Mesenchymal stem cell (in vitro differentiated cells and primary cell): ENCODE results near the gene RAB36.

Experiments used
- DNase-seq: peaks from one replicate; pipeline ENCODE4 v3.0.0-alpha.2; 2013
- H2AFZ ChIP-seq: one replicate; pipeline ENCODE4 v1.6.1; 2013; ENCODE audit warnings: low read depth, mild to moderate bottlenecking, control low read depth, inconsistent platforms, low read length, moderate library complexity
- H2AK5ac ChIP-seq: 2 replicates; pipeline ENCODE4 v1.6.1; 2013; ENCODE audit warnings: low read length, moderate library complexity, mild to moderate bottlenecking, inconsistent platforms; ENCODE audit not compliant: severe bottlenecking
- H2BK120ac ChIP-seq: one replicate; pipeline ENCODE4 v1.6.1; 2013; ENCODE audit warnings: low read depth, mild to moderate bottlenecking, inconsistent platforms, low read length, moderate library complexity
- H2BK12ac ChIP-seq, 2 experiments: one replicate each; pipeline ENCODE4 v1.6.1; 2013; ENCODE audit warnings: inconsistent platforms in 2 of 2, low read length in 2 of 2, mild to moderate bottlenecking in 2 of 2, moderate library complexity in 2 of 2, control low read depth in 1 of 2
- H2BK15ac ChIP-seq: one replicate; pipeline ENCODE4 v1.6.1; 2013; ENCODE audit warnings: mild to moderate bottlenecking, low read depth, inconsistent platforms; ENCODE audit not compliant: poor library complexity, severe bottlenecking
- H2BK5ac ChIP-seq: 2 replicates; pipeline ENCODE4 v1.6.1; 2013; ENCODE audit warnings: low read depth, mild to moderate bottlenecking, low read length, control low read depth, inconsistent platforms; ENCODE audit not compliant: poor library complexity, severe bottlenecking
- H3K14ac ChIP-seq, 2 experiments: one replicate each; pipeline ENCODE4 v1.6.1; 2013; ENCODE audit warnings: inconsistent platforms in 2 of 2, low read length in 2 of 2, control low read depth in 1 of 2, mild to moderate bottlenecking in 1 of 2, moderate library complexity in 1 of 2
- H3K18ac ChIP-seq, 2 experiments: one replicate each; pipeline ENCODE4 v1.6.1; 2013; ENCODE audit warnings: inconsistent platforms in 2 of 2, low read length in 2 of 2, control low read depth in 1 of 2, low read depth in 1 of 2, mild to moderate bottlenecking in 1 of 2
- H3K23ac ChIP-seq, 2 experiments: one replicate each; pipeline ENCODE4 v1.6.1; 2013; ENCODE audit warnings: inconsistent platforms in 2 of 2, low read length in 2 of 2, mild to moderate bottlenecking in 2 of 2, moderate library complexity in 2 of 2, control low read depth in 1 of 2
- H3K27ac ChIP-seq: 2 replicates; pipeline ENCODE4 v1.5.1; 2013; ENCODE audit warnings: mild to moderate bottlenecking, moderate library complexity, low read length, control low read depth, inconsistent platforms; ENCODE audit not compliant: poor library complexity, severe bottlenecking
- H3K27me3 ChIP-seq, 2 experiments: 2 replicates each; pipeline versions ENCODE4 v1.6.1 to v1.7.0; 2013; ENCODE audit warnings: low read length in 2 of 2, mild to moderate bottlenecking in 2 of 2, moderate library complexity in 2 of 2, control low read depth in 1 of 2, inconsistent platforms in 1 of 2; ENCODE audit not compliant: control insufficient read depth in 1 of 2, insufficient read depth in 1 of 2
- H3K36me3 ChIP-seq, 2 experiments: 2 replicates each; pipeline versions ENCODE4 v1.6.1 to v1.7.0; 2013; ENCODE audit warnings: low read length in 2 of 2, control low read depth in 1 of 2, inconsistent platforms in 1 of 2, low read depth in 1 of 2, mild to moderate bottlenecking in 1 of 2; ENCODE audit not compliant: insufficient read depth in 2 of 2, control insufficient read depth in 1 of 2
- H3K4ac ChIP-seq, 2 experiments: one replicate each; pipeline ENCODE4 v1.6.1; 2013; ENCODE audit warnings: inconsistent platforms in 2 of 2, low read length in 2 of 2, mild to moderate bottlenecking in 2 of 2, moderate library complexity in 2 of 2, control low read depth in 1 of 2, low read depth in 1 of 2
- H3K4me1 ChIP-seq: 2 replicates; pipeline ENCODE4 v1.6.1; 2013; ENCODE audit warnings: low read depth, low read length, control low read depth; ENCODE audit not compliant: control insufficient read depth, insufficient read depth
- H3K4me2 ChIP-seq: 2 replicates; pipeline ENCODE4 v1.6.1; 2013; ENCODE audit warnings: low read length, mild to moderate bottlenecking, inconsistent platforms; ENCODE audit not compliant: poor library complexity, severe bottlenecking
- H3K4me3 ChIP-seq, 2 experiments: 2 replicates each; pipeline versions ENCODE4 v1.5.1 to v1.7.0; 2013; ENCODE audit warnings: low read length in 2 of 2, mild to moderate bottlenecking in 2 of 2, control low read depth in 1 of 2, low read depth in 1 of 2; ENCODE audit not compliant: insufficient read depth in 1 of 2
- H3K79me1 ChIP-seq: replicated peaks from 2 replicates; pipeline ENCODE4 v1.6.1; 2013; ENCODE audit warnings: mild to moderate bottlenecking, control low read depth, low read length, inconsistent platforms; ENCODE audit not compliant: poor library complexity, severe bottlenecking
- H3K9ac ChIP-seq: 2 replicates; pipeline ENCODE4 v1.7.0; 2013; ENCODE audit warnings: mild to moderate bottlenecking, low read length, moderate library complexity
- H3K9me3 ChIP-seq: 2 replicates; pipeline ENCODE4 v1.7.0; 2013; ENCODE audit warnings: mild to moderate bottlenecking, low read length; ENCODE audit not compliant: control insufficient read depth
- H4K8ac ChIP-seq: one replicate; pipeline ENCODE4 v1.6.1; 2013; ENCODE audit warnings: inconsistent platforms, mild to moderate bottlenecking, low read length, moderate library complexity
- H4K91ac ChIP-seq: one replicate; pipeline ENCODE4 v1.6.1; 2013; ENCODE audit warnings: mild to moderate bottlenecking, low read length, inconsistent platforms
- WGBS: methylation state at CpG from one replicate; pipeline ENCODE4 v1.1.7; 2013; ENCODE audit warnings: mixed read lengths; 5-methylcytosine and 5-hydroxymethylcytosine counted together

RAB36 gene

DNA sequence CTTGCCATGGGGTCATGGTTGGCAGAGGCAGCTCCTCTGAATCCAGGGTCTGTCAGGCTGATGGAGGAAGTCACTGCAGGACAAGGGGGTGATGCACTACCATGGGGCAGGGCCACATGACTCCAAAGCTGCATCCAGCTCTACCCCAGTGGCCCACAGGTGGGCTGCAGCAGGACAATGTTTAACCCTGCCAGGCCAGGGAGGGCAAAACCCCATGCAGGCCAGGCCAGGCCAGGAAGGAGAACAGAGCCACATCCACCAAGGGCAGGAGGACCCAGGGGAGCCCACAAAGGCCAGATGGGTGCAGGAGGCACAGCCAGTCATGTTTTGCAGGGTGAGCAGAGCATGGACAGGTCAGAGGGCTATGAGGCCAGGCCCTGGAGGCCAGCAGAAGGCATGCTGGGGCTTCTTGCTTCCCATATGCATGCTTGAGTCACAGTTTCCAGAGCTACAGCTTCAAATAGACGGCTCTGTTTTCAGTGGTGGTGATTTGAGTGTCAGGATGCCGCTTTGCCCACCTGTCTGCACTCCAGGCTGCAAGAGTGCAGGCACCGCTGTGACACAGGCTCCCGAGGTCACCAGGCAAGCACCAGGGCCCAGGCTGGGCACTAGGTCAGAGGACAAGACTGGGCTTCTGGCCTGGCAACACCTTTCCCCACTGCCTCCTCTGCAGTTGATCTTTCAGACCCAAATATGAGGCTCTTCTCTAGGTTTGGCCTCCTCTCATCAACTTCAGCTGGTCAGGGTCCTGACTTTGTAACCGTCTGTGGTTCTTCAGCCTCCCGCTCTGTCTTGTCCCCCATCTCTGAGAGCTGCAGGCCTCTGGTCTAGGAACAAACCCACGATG lies 26.4 kb upstream of the RAB36 start:
- WGBS, result 83% methylated on average over 7 of the region's 7 CpGs
- no peak overlapping the region for H3K27ac ChIP-seq

DNA sequence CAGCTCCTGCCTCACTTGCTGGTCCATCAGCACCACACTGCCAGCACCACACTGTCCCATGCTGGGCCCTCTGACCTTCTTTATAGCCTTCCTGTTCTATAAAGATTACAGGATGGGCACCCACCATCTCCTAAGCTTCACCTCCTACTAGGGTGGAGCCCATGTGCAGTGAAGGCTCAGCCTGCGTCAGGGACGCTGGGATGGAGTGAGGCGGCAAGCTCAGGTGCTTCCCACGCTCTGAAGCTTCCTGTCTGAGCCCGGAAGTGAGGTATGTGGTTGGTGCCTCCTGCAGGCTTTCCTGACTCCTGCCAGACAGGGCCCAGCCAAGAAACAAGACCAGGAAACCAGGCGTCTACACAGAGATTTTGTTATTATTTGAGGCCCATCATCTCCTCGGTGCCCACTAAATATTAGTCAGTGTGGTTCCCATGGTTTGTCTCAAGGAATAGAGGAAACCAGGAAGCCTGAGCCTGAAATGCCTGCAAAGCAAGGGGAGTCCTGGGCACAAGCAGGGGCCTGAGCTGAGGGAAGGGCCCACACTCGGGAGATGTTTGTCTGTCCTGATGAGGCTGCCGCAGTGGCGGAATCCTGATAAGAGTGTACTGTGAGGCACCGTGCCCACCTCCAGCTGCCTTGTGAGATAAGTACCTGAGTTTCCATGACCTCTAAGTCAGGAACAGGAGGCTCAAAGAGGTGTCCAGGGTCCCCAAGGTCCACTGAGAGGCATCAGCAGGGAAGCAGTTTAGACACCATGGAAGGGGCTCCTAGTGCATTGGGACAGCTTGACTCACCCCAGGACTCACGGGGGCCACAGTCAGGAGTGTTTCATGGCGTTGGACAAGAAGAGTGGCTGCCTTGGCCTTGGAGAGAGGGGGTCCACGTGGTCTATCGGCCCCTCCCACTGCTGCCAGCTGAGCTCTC lies 25.5 kb upstream of the RAB36 start:
- Histone ChIP-seq H3K36me3 (no peaks in the 10 kb centered on the region), H2BK5ac (no peak overlapping the region), H3K9ac (no peak overlapping the region), H3K4me3 (no peak overlapping the region), H3K4me1 (no peaks in the 10 kb centered on the region), H3K4ac (no peak overlapping the region), H3K18ac (no peak overlapping the region), H2BK120ac (no peak overlapping the region), H3K4me2 (no peak overlapping the region), H3K9me3 (no peaks in the 10 kb centered on the region), H2AK5ac (no peak overlapping the region), H4K91ac (no peak overlapping the region), H3K23ac (no peak overlapping the region), H2BK15ac (no peak overlapping the region), H4K8ac (no peak overlapping the region), H3K27ac (no peak overlapping the region), H2AFZ (no peak overlapping the region), H3K14ac (no peak overlapping the region), H3K27me3 (peaks cover 4 to 10% of the 10 kb centered on the region in 2 experiments), H2BK12ac (no peak overlapping the region), H3K79me1 (no peaks in the 10 kb centered on the region)
- DNase-seq, result no peak
- WGBS, result 84% methylated on average over 15 of the region's 15 CpGs

More for the DNA sequence above, 26.4 kb upstream of the RAB36 start:
- H2BK15ac ChIP-seq, result no peak overlapping the region
- H3K14ac ChIP-seq, result no peak overlapping the region
- peaks cover 4 to 12% of the 10 kb centered on the region in 2 experiments for H3K27me3 ChIP-seq
- no peak overlapping the region for H3K23ac ChIP-seq
- H2BK5ac ChIP-seq, result no peak overlapping the region
- H3K4me3 ChIP-seq, result no peak overlapping the region
- no peak for DNase-seq
- no peak overlapping the region for H3K4ac ChIP-seq
- no peaks in the 10 kb centered on the region for H3K36me3 ChIP-seq
- H4K91ac ChIP-seq, result no peak overlapping the region
- no peaks in the 10 kb centered on the region for H3K9me3 ChIP-seq
- no peak overlapping the region for H3K18ac ChIP-seq
- H2BK12ac ChIP-seq, result no peak overlapping the region
- H3K4me2 ChIP-seq, result no peak overlapping the region
- H3K4me1 ChIP-seq, result no peaks in the 10 kb centered on the region
- H3K9ac ChIP-seq, result no peak overlapping the region
- no peak overlapping the region for H2BK120ac ChIP-seq
- no peak overlapping the region for H4K8ac ChIP-seq
- no peak overlapping the region for H2AFZ ChIP-seq
- H2AK5ac ChIP-seq, result no peak overlapping the region
- H3K79me1 ChIP-seq, result no peaks in the 10 kb centered on the region

GRCh38 chr22:23120415-23120899 lies 24.8 kb upstream of the RAB36 start:
- H3K4me3 ChIP-seq, result no peak overlapping the region
- no peak overlapping the region for H3K4me2 ChIP-seq
- H2BK15ac ChIP-seq, result no peak overlapping the region
- no peak for DNase-seq
- no peaks in the 10 kb centered on the region for H3K79me1 ChIP-seq
- no peak overlapping the region for H3K18ac ChIP-seq
- no peaks in the 10 kb centered on the region for H3K36me3 ChIP-seq
- no peak overlapping the region for H2BK5ac ChIP-seq
- H2AK5ac ChIP-seq, result no peak overlapping the region
- H3K4ac ChIP-seq, result no peak overlapping the region
- H3K14ac ChIP-seq, result no peak overlapping the region
- no peaks in the 10 kb centered on the region for H3K4me1 ChIP-seq
- H3K27ac ChIP-seq, result no peak overlapping the region
- H2BK12ac ChIP-seq, result no peak overlapping the region
- no peak overlapping the region for H2BK120ac ChIP-seq
- H3K9me3 ChIP-seq, result no peaks in the 10 kb centered on the region
- 78% methylated on average over 5 of the region's 7 CpGs for WGBS
- H2AFZ ChIP-seq, result no peak overlapping the region
- no peak overlapping the region for H3K9ac ChIP-seq
- H4K8ac ChIP-seq, result no peak overlapping the region
- no peak overlapping the region for H4K91ac ChIP-seq
- no peak overlapping the region for H3K23ac ChIP-seq
- peaks cover 4 to 11% of the 10 kb centered on the region in 2 experiments for H3K27me3 ChIP-seq

DNA sequence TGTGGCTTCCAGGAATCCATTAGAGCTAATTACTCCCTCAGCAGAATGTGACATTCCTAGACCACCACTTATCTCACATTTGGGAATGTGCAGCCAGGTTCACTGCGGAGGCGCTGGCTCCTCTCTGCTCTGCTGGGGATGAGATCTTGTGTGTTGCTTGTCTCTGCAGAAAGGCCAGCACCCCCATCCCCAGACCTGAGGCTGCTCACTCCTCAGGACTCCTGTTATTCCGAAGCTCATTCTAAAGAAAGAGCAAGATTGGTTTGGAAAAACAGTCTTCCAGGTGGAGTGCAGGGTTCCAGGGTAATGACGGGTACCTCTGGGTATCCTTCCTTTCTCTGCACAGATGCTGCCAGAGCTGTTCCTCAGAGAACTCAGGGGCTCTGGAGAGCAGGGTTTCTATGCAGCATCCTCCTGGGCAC lies 24.3 kb upstream of the RAB36 start:
- no peak overlapping the region for H2BK12ac ChIP-seq

More for the DNA sequence above, 24.3 kb upstream of the RAB36 start:
- Histone ChIP-seq H3K36me3 (no peaks in the 10 kb centered on the region), H4K91ac (no peak overlapping the region), H3K18ac (no peak overlapping the region), H3K9me3 (no peaks in the 10 kb centered on the region), H3K9ac (no peak overlapping the region), H3K27ac (no peak overlapping the region), H3K4me3 (no peak overlapping the region), H2AK5ac (no peak overlapping the region), H2BK5ac (no peak overlapping the region), H2AFZ (no peak overlapping the region), H2BK15ac (no peak overlapping the region), H2BK120ac (no peak overlapping the region), H4K8ac (no peak overlapping the region), H3K23ac (no peak overlapping the region), H3K14ac (no peak overlapping the region), H3K79me1 (no peaks in the 10 kb centered on the region), H3K4ac (no peak overlapping the region), H3K27me3 (peaks cover 9 to 16% of the 10 kb centered on the region in 2 experiments), H3K4me2 (no peak overlapping the region), H3K4me1 (no peaks in the 10 kb centered on the region)
- 80% methylated on average over 2 of the region's 4 CpGs for WGBS
- DNase-seq, result no peak
